Naive thymus-derived CD4-positive, alpha-beta T cell (primary cell): Measurements from ENCODE around the gene STARD10. TPM values are rescaled to one million over a fixed set of nuclear protein-coding genes. Genes with fewer than 3 reads are reported as not detected.
A peak's percentile ranks its signal among the peaks of the same experiment; 100 is the strongest.
"Not testable (repeated sequence)": the region's sequence is repeated elsewhere in the genome, so short reads cannot be mapped to it uniquely, and the experiment has no call there.

Experiments used
- ATAC-seq: fragments of 150-1000 bp; cut with Tn5 transposase; 2 replicates; pipeline ENCODE4 v1.10.0; 2021; ENCODE audit warnings: mild to moderate bottlenecking, moderate library complexity
- CTCF ChIA-PET: fragments of 350-600 bp; sonication (Branson Sonifier 250); formaldehyde crosslinking; loops from one replicate; lab custom pipeline; 2021; ENCODE audit warnings: antibody characterized with exemption; lab: Charles Lee
- POLR2A ChIA-PET: fragments of 350-600 bp; sonication (Branson Sonifier 250); formaldehyde crosslinking; loops from one replicate; lab custom pipeline; 2021; ENCODE audit warnings: antibody characterized with exemption, inconsistent platforms; lab: Charles Lee
- DNase-seq, 9 donors: peaks; one replicate each; pipeline versions ENCODE4 v3.0.0 to v3.0.0-alpha.2; 2020 to 2022; ENCODE audit warnings: mixed read lengths in 1 of 9
- H3K27ac ChIP-seq: one replicate; pipeline ENCODE4 v1.7.0; 2013; ENCODE audit warnings: mild to moderate bottlenecking, low read depth, low read length, moderate library complexity
- H3K27me3 ChIP-seq, 2 donors: one replicate each; pipeline ENCODE4 v1.7.0; 2013; ENCODE audit warnings: low read length in 2 of 2, mild to moderate bottlenecking in 2 of 2, moderate library complexity in 2 of 2; ENCODE audit not compliant: control insufficient read depth in 2 of 2, insufficient read depth in 2 of 2
- H3K36me3 ChIP-seq, 3 experiments: 1 replicate in 2 of 3; 2 replicates in 1 of 3; pipeline ENCODE4 v1.7.0; 2013; ENCODE audit warnings: low read length in 3 of 3, mild to moderate bottlenecking in 3 of 3, moderate library complexity in 1 of 3; ENCODE audit not compliant: insufficient read depth in 3 of 3, control insufficient read depth in 2 of 3
- H3K4me1 ChIP-seq, 2 donors: one replicate each; pipeline ENCODE4 v1.7.0; 2013; ENCODE audit warnings: low read length in 2 of 2, mild to moderate bottlenecking in 2 of 2, moderate library complexity in 1 of 2; ENCODE audit not compliant: control insufficient read depth in 2 of 2, insufficient read depth in 2 of 2
- H3K4me3 ChIP-seq: 2 replicates; pipeline ENCODE4 v1.7.0; 2013; ENCODE audit warnings: mild to moderate bottlenecking, low read length
- H3K9me3 ChIP-seq, 3 experiments: 1 replicate in 2 of 3; 2 replicates in 1 of 3; pipeline ENCODE4 v1.7.0; 2013; ENCODE audit warnings: low read length in 3 of 3; ENCODE audit not compliant: control insufficient read depth in 2 of 3
- H3K27ac Mint-ChIP-seq, 9 donors: one replicate each; pipeline ENCODE4 v1.8.0; 2020 to 2022; ENCODE audit warnings: mixed read lengths in 9 of 9, mild to moderate bottlenecking in 8 of 9, moderate library complexity in 5 of 9, inconsistent platforms in 2 of 9
- H3K27me3 Mint-ChIP-seq, 5 donors: one replicate each; pipeline ENCODE4 v1.8.0; 2021 to 2022; ENCODE audit warnings: mixed read lengths in 5 of 5, mild to moderate bottlenecking in 1 of 5
- H3K36me3 Mint-ChIP-seq, 5 donors: one replicate each; pipeline ENCODE4 v1.8.0; 2020 to 2022; ENCODE audit warnings: mixed read lengths in 5 of 5, mild to moderate bottlenecking in 3 of 5, inconsistent platforms in 1 of 5
- H3K4me1 Mint-ChIP-seq, 7 donors: one replicate each; pipeline ENCODE4 v1.8.0; 2020 to 2022; ENCODE audit warnings: mixed read lengths in 7 of 7, mild to moderate bottlenecking in 3 of 7, inconsistent platforms in 1 of 7
- H3K4me3 Mint-ChIP-seq, 10 donors: one replicate each; pipeline ENCODE4 v1.8.0; 2020 to 2022; ENCODE audit warnings: mild to moderate bottlenecking in 10 of 10, mixed read lengths in 10 of 10, moderate library complexity in 6 of 10, inconsistent platforms in 2 of 10
- H3K9me3 Mint-ChIP-seq, 11 donors: one replicate each; pipeline ENCODE4 v1.8.0; 2020 to 2022; ENCODE audit warnings: mixed read lengths in 11 of 11, mild to moderate bottlenecking in 4 of 11, inconsistent platforms in 1 of 11, moderate library complexity in 1 of 11
- intact Hi-C, 2 donors: fragments of 100-400 bp; cut with micrococcal nuclease; formaldehyde crosslinking; loops; one replicate each; pipeline ENCODE4 v1.15.1; 2023
- polyA plus RNA-seq, 2 donors: library from polyadenylated mRNA; unstranded; fragments of 300-500 nt; fragmentation: Illumina TruSeq; gene quantifications; one replicate each; pipeline ENCODE4 v1.2.3, GENCODE V29; 2021
- total RNA-seq, 6 experiments: library from RNA in 5 of 6; stranded (reverse) in 5 of 6; gene quantifications; 1 replicate in 5 of 6; 2 replicates in 1 of 6; pipeline ENCODE4 v1.2.3 and lab custom pipeline; 2021 to 2026

Gene STARD10
- total and polyA plus RNA-seq, 7 experiments from 2014 or later: 10.9 to 26.1 (median 18.4) TPM

DNA sequence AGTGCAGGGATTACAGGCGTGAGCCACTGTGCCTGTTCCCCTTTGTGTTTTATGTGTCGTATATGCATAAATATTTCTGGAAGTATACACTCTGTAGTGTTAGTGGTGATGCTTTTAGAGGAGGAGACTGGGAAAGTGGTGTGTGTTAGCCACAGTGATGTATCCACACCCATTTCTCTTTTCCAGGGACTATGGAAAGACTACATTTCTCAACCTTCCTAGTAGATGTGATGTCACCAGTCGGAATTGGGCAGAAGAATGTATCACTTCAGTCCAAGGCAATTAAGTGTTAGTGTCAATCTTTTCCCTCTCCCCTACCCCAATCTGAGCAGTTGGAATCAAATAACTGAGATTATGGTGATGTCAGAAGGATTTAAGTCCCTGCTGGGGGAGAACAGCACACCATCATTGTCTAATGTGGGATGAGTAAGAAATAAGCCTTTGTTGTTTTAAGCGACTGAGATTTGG is 14.5 kb upstream of the STARD10 start:
- CTCF ChIA-PET: interaction anchor here (0.7 to 1.4 kb wide), 2 partner anchors 83 to 557 kb away, joined by 3 to 6 read pairs; no protein-coding TSS in a partner anchor
- peaks cover 15 to 34% (median 22%) of the 10 kb centered on the region in 7 donors for H3K4me1 Mint-ChIP-seq
- Histone ChIP-seq H3K4me1 (peaks cover 9 to 10% of the 10 kb centered on the region in 2 donors), H3K4me3 (no peak overlapping the region), H3K36me3 (peaks cover 0 to 7% (median 0%) of the 10 kb centered on the region in 3 experiments), H3K27me3 (no peaks in the 10 kb centered on the region), H3K27ac (no peak overlapping the region), H3K9me3 (no peaks in the 10 kb centered on the region)
- H3K27ac Mint-ChIP-seq: peak overlapping the region in 1 of 9 donors; percentile 13
- no peaks in the 10 kb centered on the region for H3K27me3 Mint-ChIP-seq
- DNase-seq (no peak), ATAC-seq (no peak)
- intact Hi-C loops: no loop called here
- H3K9me3 Mint-ChIP-seq: no peaks in the 10 kb centered on the region
- POLR2A ChIA-PET: interaction anchor here (1.2 to 1.3 kb wide), 2 partner anchors 15 to 83 kb away, joined by 3 to 4 read pairs; no protein-coding TSS in a partner anchor
- H3K4me3 Mint-ChIP-seq: no peak overlapping the region
- peaks cover 0 to 27% (median 4%) of the 10 kb centered on the region in 5 donors for H3K36me3 Mint-ChIP-seq

DNA sequence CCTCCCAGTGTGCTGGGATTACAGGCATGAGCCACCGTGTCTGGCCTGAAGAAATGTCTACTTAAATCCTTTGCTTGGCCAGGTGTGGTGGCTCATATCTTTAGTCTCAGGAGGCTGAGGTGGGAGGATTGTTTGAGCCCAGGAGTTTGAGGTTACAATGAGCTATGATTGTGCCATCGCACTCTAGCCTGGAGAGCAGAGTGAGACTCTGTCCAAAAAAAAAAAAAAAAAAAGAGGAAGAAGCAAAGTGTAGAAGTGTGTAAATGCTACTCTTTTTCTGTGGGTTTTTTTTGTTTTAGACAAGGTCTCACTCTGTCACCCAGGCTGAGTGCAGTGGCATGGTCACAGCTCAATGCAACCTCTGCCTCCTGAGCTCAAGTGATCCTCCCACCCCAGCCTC is 13.9 kb upstream of the STARD10 start:
- Mint-ChIP-seq H3K4me1 (peaks cover 9 to 29% (median 17%) of the 10 kb centered on the region in 7 donors), H3K36me3 (peaks cover 0 to 24% (median 4%) of the 10 kb centered on the region in 5 donors), H3K27me3 (no peaks in the 10 kb centered on the region), H3K27ac (no peak overlapping the region), H3K9me3 (no peaks in the 10 kb centered on the region), H3K4me3 (no peak overlapping the region)
- H3K4me1 ChIP-seq: peaks cover 5% of the 10 kb centered on the region in 2 donors
- H3K36me3 ChIP-seq: peaks cover 0 to 7% (median 0%) of the 10 kb centered on the region in 3 experiments
- ChIA-PET POLR2A (interaction anchor here (1.2 to 1.3 kb wide), 2 partner anchors 15 to 83 kb away, joined by 3 to 4 read pairs; no protein-coding TSS in a partner anchor), CTCF (interaction anchor here (0.7 to 1.4 kb wide), 2 partner anchors 83 to 557 kb away, joined by 3 to 6 read pairs; no protein-coding TSS in a partner anchor)
- H3K4me3 ChIP-seq: no peak overlapping the region
- intact Hi-C loops: no loop called here
- H3K9me3 ChIP-seq: no peaks in the 10 kb centered on the region
- no peak for DNase-seq
- no peak overlapping the region for H3K27ac ChIP-seq
- no peaks in the 10 kb centered on the region for H3K27me3 ChIP-seq
- ATAC-seq: peak; percentile 70

DNA sequence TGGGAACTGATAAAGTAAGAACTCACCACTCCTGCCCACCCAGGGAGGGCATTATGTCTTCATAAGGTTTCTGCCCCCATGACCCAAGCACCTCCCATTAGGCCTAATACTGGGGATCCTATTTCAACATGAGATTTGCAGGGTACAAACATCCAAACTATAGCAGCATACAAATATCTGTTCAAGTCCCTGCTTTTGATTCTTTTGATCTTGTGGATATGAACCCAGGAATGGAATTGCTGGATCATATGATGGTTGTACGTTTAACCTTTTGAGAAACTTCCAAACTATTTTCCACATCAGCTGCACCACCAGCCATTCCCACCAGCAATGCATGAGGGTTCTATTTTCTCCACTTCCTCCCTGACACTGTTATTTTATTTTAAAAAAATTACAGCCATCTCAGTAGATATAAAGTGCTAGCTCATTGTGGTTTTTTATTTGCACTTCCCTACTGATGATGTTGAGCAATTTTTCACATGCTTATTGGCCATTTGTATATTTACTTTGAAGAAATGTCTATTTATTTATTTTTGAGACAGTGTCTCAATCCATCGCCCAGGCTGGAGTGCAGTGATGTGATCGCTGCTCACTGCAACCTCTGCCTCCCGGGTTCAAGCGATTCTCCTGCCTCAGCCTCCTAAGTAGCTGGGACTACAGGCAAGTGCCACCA is 13.3 kb upstream of the STARD10 start:
- ATAC-seq: peak; percentile 68
- no peak overlapping the region for H3K4me3 ChIP-seq
- Mint-ChIP-seq H3K27ac (peak overlapping the region in 1 of 9 donors; percentile 26), H3K27me3 (no peaks in the 10 kb centered on the region), H3K36me3 (peaks cover 0 to 21% (median 4%) of the 10 kb centered on the region in 5 donors), H3K9me3 (peaks cover 0 to 1% (median 0%) of the 10 kb centered on the region in 11 donors), H3K4me1 (peaks cover 6 to 24% (median 12%) of the 10 kb centered on the region in 7 donors), H3K4me3 (no peak overlapping the region)
- intact Hi-C loops: no loop called here
- POLR2A ChIA-PET: interaction anchor here (1.2 to 1.3 kb wide), 2 partner anchors 14 to 82 kb away, joined by 3 to 4 read pairs; no protein-coding TSS in a partner anchor
- no peaks in the 10 kb centered on the region for H3K27me3 ChIP-seq
- H3K27ac ChIP-seq: no peak overlapping the region
- CTCF ChIA-PET: interaction anchor here (1.4 kb wide), 1 partner anchor 82 kb away, joined by 6 read pairs; no protein-coding TSS in a partner anchor
- no peak for DNase-seq
- H3K4me1 ChIP-seq: no peaks in the 10 kb centered on the region
- H3K9me3 ChIP-seq: no peaks in the 10 kb centered on the region
- peaks cover 0 to 7% (median 0%) of the 10 kb centered on the region in 3 experiments for H3K36me3 ChIP-seq

DNA sequence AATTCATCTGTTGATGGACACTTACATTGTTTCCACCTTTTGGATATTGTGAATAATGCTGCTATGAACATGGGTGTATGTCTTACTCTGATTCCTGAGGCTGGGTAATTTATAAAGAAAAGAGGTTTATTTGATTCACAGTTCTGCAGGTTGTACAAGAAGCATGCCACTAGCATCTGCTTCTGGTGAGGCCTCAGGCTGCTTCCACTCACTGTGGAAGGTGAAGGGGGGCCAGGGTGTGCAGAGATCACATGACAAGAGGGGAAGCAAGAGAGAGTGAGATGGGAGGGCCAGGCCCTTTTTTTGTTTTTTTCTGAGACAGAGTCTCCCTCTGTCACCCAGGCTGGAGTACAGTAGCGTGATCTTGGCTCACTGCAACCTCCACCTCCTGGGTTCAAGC is 12.5 kb upstream of the STARD10 start:
- H3K27me3 Mint-ChIP-seq, CTCF ChIA-PET, H3K27ac ChIP-seq, intact Hi-C loops, H3K9me3 Mint-ChIP-seq, POLR2A ChIA-PET, H3K4me3 ChIP-seq, H3K27me3 ChIP-seq, H3K9me3 ChIP-seq, H3K36me3 ChIP-seq, DNase-seq, H3K4me1 ChIP-seq, H3K4me3 Mint-ChIP-seq, ATAC-seq: not testable (repeated sequence)
- peak overlapping the region in 1 of 9 donors; percentile 81 for H3K27ac Mint-ChIP-seq
- H3K4me1 Mint-ChIP-seq: peaks cover 5 to 18% (median 6%) of the 10 kb centered on the region in 7 donors
- peaks cover 0 to 19% (median 4%) of the 10 kb centered on the region in 5 donors for H3K36me3 Mint-ChIP-seq

DNA sequence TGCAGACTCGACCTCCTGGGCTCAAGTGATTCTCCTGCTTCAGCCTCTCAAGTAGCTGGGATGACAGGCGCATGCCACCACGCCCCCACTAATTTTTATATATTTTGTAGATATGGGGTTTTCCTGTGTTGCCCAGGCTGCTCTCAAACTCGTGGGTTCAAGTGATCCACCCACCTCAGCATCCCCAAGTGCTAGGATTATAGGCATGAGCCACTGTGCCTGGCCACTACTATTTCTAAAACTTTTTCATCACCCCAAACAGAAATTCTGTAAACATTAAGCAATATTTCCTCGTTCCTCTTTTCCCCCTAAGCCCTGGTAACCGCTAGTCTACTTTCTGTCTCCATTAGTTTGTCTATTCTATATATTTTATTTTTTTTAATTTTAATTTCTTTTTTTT is 11.4 kb upstream of the STARD10 start:
- DNase-seq (no peak), ATAC-seq (peak; percentile 21)
- no peaks in the 10 kb centered on the region for H3K9me3 ChIP-seq
- POLR2A ChIA-PET: no interaction called here
- CTCF ChIA-PET: no interaction called here
- Mint-ChIP-seq H3K4me3 (no peak overlapping the region), H3K9me3 (peaks cover 0 to 1% (median 0%) of the 10 kb centered on the region in 11 donors), H3K27me3 (no peaks in the 10 kb centered on the region), H3K36me3 (peaks cover 0 to 14% (median 4%) of the 10 kb centered on the region in 5 donors), H3K4me1 (peaks cover 0 to 13% (median under 1%) of the 10 kb centered on the region in 7 donors), H3K27ac (no peak overlapping the region)
- H3K4me3 ChIP-seq: no peak overlapping the region
- no peak overlapping the region for H3K27ac ChIP-seq
- no peaks in the 10 kb centered on the region for H3K27me3 ChIP-seq
- no peaks in the 10 kb centered on the region for H3K4me1 ChIP-seq
- peaks cover 0 to 7% (median 0%) of the 10 kb centered on the region in 3 experiments for H3K36me3 ChIP-seq
- intact Hi-C loops: no loop called here

DNA sequence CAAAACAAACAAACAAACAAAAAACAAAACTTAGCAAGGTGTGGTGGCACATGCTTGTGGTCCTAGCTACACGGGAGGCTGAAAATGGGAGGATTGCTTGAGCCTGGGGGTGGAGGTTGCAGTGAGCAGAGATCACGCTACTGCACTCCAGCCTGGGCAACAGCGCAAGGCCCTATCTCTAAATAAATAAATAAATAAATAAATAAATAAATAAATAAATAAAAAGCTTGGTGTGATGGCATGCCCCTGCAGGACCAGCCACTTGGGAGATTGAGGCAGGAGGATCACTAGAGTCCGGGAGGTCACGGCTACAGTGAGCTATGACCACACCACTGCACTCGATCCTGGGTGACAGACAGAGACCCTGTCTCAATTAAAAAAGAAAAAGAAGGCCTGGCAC is 9.0 kb upstream of the STARD10 start:
- peaks cover 0 to 9% (median 0%) of the 10 kb centered on the region in 7 donors for H3K4me1 Mint-ChIP-seq
- intact Hi-C loops: no loop called here
- no peak overlapping the region for H3K27ac ChIP-seq
- no peaks in the 10 kb centered on the region for H3K9me3 ChIP-seq
- H3K27me3 Mint-ChIP-seq: no peaks in the 10 kb centered on the region
- H3K36me3 ChIP-seq: no peaks in the 10 kb centered on the region
- peaks cover 0 to 1% (median 0%) of the 10 kb centered on the region in 11 donors for H3K9me3 Mint-ChIP-seq
- H3K27ac Mint-ChIP-seq: no peak overlapping the region
- POLR2A ChIA-PET: interaction anchor here (1.5 to 1.6 kb wide), 2 partner anchors 9 kb away, joined by 3 to 5 read pairs; partner anchors contain the start of gene STARD10
- no peaks in the 10 kb centered on the region for H3K27me3 ChIP-seq
- H3K36me3 Mint-ChIP-seq: peaks cover 0 to 4% (median 3%) of the 10 kb centered on the region in 5 donors
- no peak for ATAC-seq
- no peak overlapping the region for H3K4me3 ChIP-seq
- DNase-seq: no peak
- CTCF ChIA-PET: interaction anchor here (1.0 kb wide), 1 partner anchor 10 kb away, joined by 3 read pairs; no protein-coding TSS in a partner anchor
- no peak overlapping the region for H3K4me3 Mint-ChIP-seq
- no peaks in the 10 kb centered on the region for H3K4me1 ChIP-seq
